HepG2 (cell line): ENCODE data around the gene SQOR. TPM values are rescaled to one million over a fixed set of nuclear protein-coding genes. Genes with fewer than 3 reads are reported as not detected.
A peak's percentile ranks its signal among the peaks of the same experiment; 100 is the strongest.

Experiments used
- ATAC-seq: fragments of 200-7000 bp; cut with Tn5 transposase; 3 replicates; pipeline ENCODE4 v1.9.1; 2020; ENCODE audit warnings: mild to moderate bottlenecking, moderate library complexity
- BruUV-seq: library from RNA; stranded (reverse); fragments of 400-500 nt; replicated peaks from 2 replicates; lab custom pipeline; 2021; lab: Mats Ljungman, UMichigan
- CTCF ChIA-PET: fragments of 300-600 bp; formaldehyde crosslinking; extraction: SDS; loops from one replicate; lab custom pipeline; 2021; ENCODE audit warnings: low total read pairs, inconsistent platforms, low intra/inter-chr PET ratio; lab: Yijun Ruan, JAX
- POLR2A ChIA-PET: fragments of 350-600 bp; sonication (Branson Sonifier 250); formaldehyde crosslinking; loops from one replicate; lab custom pipeline; 2020; ENCODE audit warnings: antibody characterized with exemption, inconsistent platforms; lab: Yijun Ruan, JAX
- DNase-seq: peaks from one replicate; pipeline ENCODE4 v3.0.0-alpha.2; 2015; ENCODE audit warnings: low spot score
- FAIRE-seq: peaks from 3 replicates; lab custom pipeline; 2011; peaks lifted over from hg19 to GRCh38; lab: Jason Lieb, UNC
- H2AFZ ChIP-seq: one replicate; pipeline ENCODE4 v1.6.1; 2011; ENCODE audit warnings: low read length, inconsistent platforms
- H3K27ac ChIP-seq: fragments of 300-600 bp; 3 replicates; pipeline ENCODE4 v1.8.0; 2011; ENCODE audit warnings: mixed run types, mild to moderate bottlenecking, mixed read lengths, low read length, inconsistent platforms; ENCODE audit not compliant: insufficient read depth; ENCODE audit errors: extremely low read length
- H3K27me3 ChIP-seq, 2 experiments: fragments of 200-600 bp in 1 of 2; 2 replicates in 1 of 2; 3 replicates in 1 of 2; pipeline versions ENCODE4 v1.6.0 to v1.8.0; 2011; ENCODE audit warnings: low read length in 2 of 2, mild to moderate bottlenecking in 2 of 2, moderate library complexity in 2 of 2, inconsistent platforms in 1 of 2; ENCODE audit not compliant: insufficient read depth in 2 of 2, control insufficient read depth in 1 of 2
- H3K36me3 ChIP-seq, 2 experiments: fragments of 200-600 bp in 1 of 2; replicated peaks in 1 of 2; 2 replicates in 1 of 2; 3 replicates in 1 of 2; pipeline versions ENCODE4 v1.5.1 to v1.8.0; 2011; ENCODE audit warnings: low read length in 2 of 2, inconsistent platforms in 1 of 2; ENCODE audit not compliant: insufficient read depth in 2 of 2, control insufficient read depth in 1 of 2
- H3K4me1 ChIP-seq: 2 replicates; pipeline ENCODE4 v1.5.1; 2012; ENCODE audit warnings: low read length, inconsistent platforms; ENCODE audit not compliant: insufficient read depth
- H3K4me2 ChIP-seq: 2 replicates; pipeline ENCODE4 v1.6.0; 2011; ENCODE audit warnings: low read depth, low read length, inconsistent platforms
- H3K4me3 ChIP-seq, 3 experiments: fragments of 200-600 bp in 1 of 3; sonication (generic), shearing (Covaris generic) in 1 of 3; replicated peaks in 1 of 3; 2 replicates each; pipeline ENCODE4 v1.5.1; 2011 to 2016; ENCODE audit warnings: low read length in 3 of 3, inconsistent platforms in 2 of 3, low read depth in 2 of 3, mild to moderate bottlenecking in 2 of 3, control low read depth in 1 of 3, mixed read lengths in 1 of 3; ENCODE audit not compliant: insufficient read depth in 1 of 3
- H3K79me2 ChIP-seq: one replicate; pipeline ENCODE4 v1.6.1; 2011; ENCODE audit warnings: low read length, inconsistent platforms; ENCODE audit not compliant: insufficient read depth
- H3K9ac ChIP-seq: 2 replicates; pipeline ENCODE4 v1.6.0; 2011; ENCODE audit warnings: mild to moderate bottlenecking, low read depth, low read length, inconsistent platforms; ENCODE audit not compliant: insufficient read depth
- H3K9me3 ChIP-seq: 2 replicates; pipeline ENCODE4 v1.5.1; 2012; ENCODE audit warnings: mild to moderate bottlenecking, low read length
- H4K20me1 ChIP-seq: 2 replicates; pipeline ENCODE4 v1.6.0; 2011; ENCODE audit warnings: inconsistent platforms, mild to moderate bottlenecking, low read length, moderate library complexity; ENCODE audit not compliant: insufficient read depth
- ARNTL ChIP-seq: sonication (generic); formaldehyde crosslinking; IDR thresholded peaks from 2 replicates; pipeline ENCODE4 v1.4.0; 2020; ENCODE audit warnings: mild to moderate bottlenecking, missing genetic modification reagents
- ELF3 ChIP-seq: IDR thresholded peaks from 2 replicates; pipeline ENCODE4 v1.6.1; 2016; ENCODE audit warnings: missing genetic modification reagents, missing compliant biosample characterization
- ETV5 ChIP-seq: IDR thresholded peaks from 2 replicates; pipeline ENCODE4 v1.6.1; 2018; ENCODE audit warnings: missing biosample characterization, missing genetic modification reagents, inconsistent platforms, borderline replicate concordance
- HMG20B ChIP-seq: conservative IDR thresholded peaks from 2 replicates; pipeline ENCODE4 v1.6.1; 2016; ENCODE audit warnings: missing genetic modification reagents, missing compliant biosample characterization
- MAFK ChIP-seq, 2 experiments: IDR thresholded peaks in 1 of 2; conservative IDR thresholded peaks in 1 of 2; 2 replicates each; pipeline ENCODE4 v1.6.1; 2011; ENCODE audit warnings: improper control_type of control experiment in 2 of 2, low read length in 2 of 2
- PAXIP1 ChIP-seq: sonication (generic); formaldehyde crosslinking; conservative IDR thresholded peaks from 2 replicates; pipeline ENCODE4 v1.4.0; 2020; ENCODE audit warnings: mild to moderate bottlenecking, missing genetic modification reagents, moderate library complexity
- POLR2A ChIP-seq, 2 experiments: IDR thresholded peaks; 2 replicates each; pipeline ENCODE4 v1.6.1; 2011; ENCODE audit warnings: low read depth in 2 of 2, low read length in 2 of 2, mild to moderate bottlenecking in 1 of 2, moderate library complexity in 1 of 2; ENCODE audit not compliant: insufficient read depth in 1 of 2
- ZNF18 ChIP-seq: sonication (generic); formaldehyde crosslinking; IDR thresholded peaks from 2 replicates; pipeline ENCODE4 v1.8.0; 2022; ENCODE audit warnings: mild to moderate bottlenecking, missing genetic modification reagents; ENCODE audit not compliant: insufficient replicate concordance
- ZNF333 ChIP-seq: sonication (generic); formaldehyde crosslinking; IDR thresholded peaks from 2 replicates; pipeline ENCODE4 v1.4.0; 2020; ENCODE audit warnings: mild to moderate bottlenecking, missing genetic modification reagents, borderline replicate concordance
- ZNF724P ChIP-seq: sonication (generic); formaldehyde crosslinking; IDR thresholded peaks from 2 replicates; pipeline ENCODE4 v1.8.0; 2022; ENCODE audit warnings: missing genetic modification reagents, borderline replicate concordance
- WGBS: methylation state at CpG from one replicate; pipeline ENCODE4 v1.1.6; 2017; ENCODE audit warnings: low lambda C conversion rate; 5-methylcytosine and 5-hydroxymethylcytosine counted together
- in situ Hi-C: cut with HindIII; loops from 2 replicates; pipeline ENCODE4 v1.10.0; 2017; ENCODE audit warnings: low pct_unique_long_range_greater_than_20kb; ENCODE audit not compliant: extremely low pct_ligation_motif_present
- intact Hi-C: fragments of 100-400 bp; cut with micrococcal nuclease; formaldehyde crosslinking; loops from one replicate; pipeline ENCODE4 v1.10.0; 2022; ENCODE audit not compliant: unreplicated experiment
- polyA plus RNA-seq, 8 experiments: library from polyadenylated mRNA; depleted of rRNA in 3 of 8; stranded (reverse) in 7 of 8; unstranded in 1 of 8; fragments of >200 nt; fragmentation: Illumina TruSeq in 4 of 8; extraction: Trizol in 4 of 8; gene quantifications; 2 replicates each; pipeline versions ENCODE4 v1.2.1 to v1.2.3, GENCODE V29; 2011 to 2016; ENCODE audit warnings: low read depth in 4 of 8, missing spikeins in 1 of 8, mixed read lengths in 1 of 8; ENCODE audit not compliant: insufficient read depth in 1 of 8
- total RNA-seq, 5 experiments: library from RNA; depleted of rRNA; stranded (reverse); fragments of >200 nt; fragmentation: Illumina TruSeq; extraction: Trizol; gene quantifications; 2 replicates each; pipeline ENCODE4 v1.2.3, GENCODE V29; 2016; ENCODE audit warnings: low read depth in 1 of 5

Gene SQOR
- total and polyA plus RNA-seq, 2 of the 13 experiments (the other 11 are each of a cell fraction or from before 2014, with no cell fraction given): 19.3 to 19.4 TPM

GRCh38 chr15:45641374-45641781 is 6.5 kb downstream of the SQOR start (continued):
- TF ChIP-seq PAXIP1 (CRISPR knock-in tag) (peak; percentile 74), ETV5 (CRISPR knock-in tag) (peak; percentile 72; the same call in 1 of the 2 replicates), HMG20B (CRISPR knock-in tag) (peak; percentile 77; the same call in 1 of the 2 replicates), ELF3 (CRISPR knock-in tag) (peak; percentile 70), POLR2A (IDR thresholded peaks at IDR 0.05; ENCODE audit: insufficient read depth in 1 of 2, low read depth in 2 of 2, low read length in 2 of 2) (no peak)

- H3K4me3 ChIP-seq: peak overlapping the region in 2 of 3 experiments; percentile 9 to 42; a peak in 1 of 6 replicates
- no TSS peak for BruUV-seq
- CTCF ChIA-PET: interaction anchor here (1.1 kb wide), 1 partner anchor 28 kb away, joined by 4 read pairs; no protein-coding TSS in a partner anchor
- no peak overlapping the region for H2AFZ ChIP-seq
- no peaks in the 10 kb centered on the region for H3K27me3 ChIP-seq
- 92% methylated on average over 7 of the region's 7 CpGs for WGBS
- in situ Hi-C loops (no loop called here), intact Hi-C loops (loop anchor here (1.0 kb wide), 1 partner anchor 7 kb away; no protein-coding TSS in a partner anchor)
- no peak for DNase-seq
- peak overlapping the region; percentile 69 for H3K27ac ChIP-seq
- H3K4me1 ChIP-seq: peaks cover 66% of the 10 kb centered on the region
- no peaks in the 10 kb centered on the region for H4K20me1 ChIP-seq
- peak overlapping the region; percentile 76 for H3K4me2 ChIP-seq
- no peaks in the 10 kb centered on the region for H3K79me2 ChIP-seq
- FAIRE-seq: no peak
- ATAC-seq: peak; percentile 4; the same call in 2 of the 3 replicates
- POLR2A ChIA-PET: interaction anchor here (1.1 kb wide), 1 partner anchor 55 kb away, joined by 13 read pairs; the partner anchor contains the start of gene BLOC1S6
- H3K9me3 ChIP-seq: no peaks in the 10 kb centered on the region
- H3K36me3 ChIP-seq: no peaks in the 10 kb centered on the region
- no peak overlapping the region for H3K9ac ChIP-seq
- peak; percentile 2 for TF ChIP-seq ZNF18 (CRISPR knock-in tag)
- TF ChIP-seq ARNTL (CRISPR knock-in tag): no peak
- peak in 1 of 2 experiments; percentile 29; a peak in 1 of 4 replicates for TF ChIP-seq MAFK (conservative IDR thresholded peaks at IDR 0.05 in 1 of 2, IDR thresholded peaks at IDR 0.05 in 1 of 2; ENCODE audit: low read length in 2 of 2)
- TF ChIP-seq ZNF724P (CRISPR knock-in tag): no peak
- TF ChIP-seq ZNF333: no peak
Observed at GRCh38 chr15:45641999-45642932, 7.4 kb downstream of the SQOR start.
